HG03571 (cell line): ENCODE data around the gene MYOM1.
"Not testable (repeated sequence)": the region's sequence is repeated elsewhere in the genome, so short reads cannot be mapped to it uniquely, and the experiment has no call there.

Experiments used
- ATAC-seq: cut with Tn5 transposase; IDR thresholded peaks from one replicate; pipeline ENCODE4 v1.9.1; 2021; ENCODE audit not compliant: unreplicated experiment

Gene MYOM1

DNA sequence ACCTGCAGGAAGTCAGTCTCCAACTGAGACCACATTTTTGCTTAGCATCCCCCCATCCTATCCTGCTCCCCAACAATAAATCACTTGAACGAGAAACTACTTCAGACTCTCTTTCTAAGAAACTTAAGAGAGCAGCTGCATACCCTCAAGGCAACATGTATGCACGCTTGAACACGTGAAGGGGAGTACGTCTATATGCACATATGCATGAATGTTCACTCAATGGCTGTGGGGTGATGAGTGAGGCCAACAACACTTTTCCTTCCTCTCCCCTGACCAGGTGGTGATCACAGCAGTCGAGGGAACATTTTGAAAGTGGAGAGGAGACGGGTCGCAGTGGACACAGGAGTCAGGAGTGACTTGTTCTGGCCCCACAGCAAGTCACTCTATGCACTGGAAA is 127.0 kb downstream of the MYOM1 start:
- no peak for ATAC-seq

DNA sequence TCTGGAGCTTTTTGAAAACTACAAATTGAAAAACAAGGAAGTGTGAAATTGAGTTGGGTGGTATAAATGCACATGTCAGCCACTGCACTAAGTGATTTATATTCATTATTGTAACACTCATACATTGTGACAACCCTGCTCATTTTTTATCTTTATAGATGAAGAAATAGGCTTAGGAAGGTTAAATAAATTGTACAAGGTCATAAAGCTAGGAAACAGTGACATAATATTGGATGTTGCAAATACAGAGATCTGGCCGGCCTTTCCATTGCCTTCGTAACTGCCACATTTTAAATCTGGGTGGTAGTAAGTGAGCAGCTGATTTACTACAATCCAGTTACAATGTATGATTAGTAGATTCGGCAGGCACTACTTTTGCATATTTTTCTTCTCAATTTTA is 130.2 kb downstream of the MYOM1 start:
- no peak for ATAC-seq

DNA sequence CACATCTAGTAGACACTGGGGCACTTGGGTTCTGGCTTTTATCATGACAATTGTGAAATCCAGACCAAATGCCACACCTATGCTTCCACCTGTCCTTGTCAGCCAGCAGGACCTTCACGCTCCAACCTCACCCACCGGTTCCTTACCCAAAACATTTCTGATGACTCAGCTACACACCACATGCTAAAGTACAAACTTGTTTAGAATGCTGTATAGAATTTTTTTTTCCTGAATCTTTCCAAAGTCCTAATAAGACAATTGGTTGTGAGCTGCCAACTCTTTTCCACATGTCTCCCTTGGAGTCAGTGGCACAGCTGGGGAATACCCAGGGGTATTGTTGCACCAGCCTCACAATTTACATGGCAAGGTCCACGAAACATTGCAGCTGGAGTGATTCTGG is 131.3 kb downstream of the MYOM1 start:
- no peak for ATAC-seq

DNA sequence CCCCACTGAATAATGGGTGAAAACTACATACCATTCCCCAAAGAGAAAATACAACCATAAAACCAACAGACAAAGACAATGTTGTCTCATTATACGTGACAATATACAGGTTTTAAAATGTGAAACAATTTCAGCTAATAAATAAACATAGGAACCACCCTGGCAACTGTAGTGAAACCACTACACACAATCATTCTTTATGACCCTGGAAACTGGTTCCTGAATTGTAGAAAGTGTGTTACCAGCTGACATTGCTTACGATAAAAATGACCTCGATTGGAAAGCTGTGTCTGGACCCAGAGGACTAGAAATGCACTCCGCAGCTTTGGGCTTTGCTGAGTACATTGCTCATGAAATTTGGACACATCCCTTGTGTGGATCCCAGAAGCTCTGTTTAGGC is 132.9 kb downstream of the MYOM1 start:
- no peak for ATAC-seq

DNA sequence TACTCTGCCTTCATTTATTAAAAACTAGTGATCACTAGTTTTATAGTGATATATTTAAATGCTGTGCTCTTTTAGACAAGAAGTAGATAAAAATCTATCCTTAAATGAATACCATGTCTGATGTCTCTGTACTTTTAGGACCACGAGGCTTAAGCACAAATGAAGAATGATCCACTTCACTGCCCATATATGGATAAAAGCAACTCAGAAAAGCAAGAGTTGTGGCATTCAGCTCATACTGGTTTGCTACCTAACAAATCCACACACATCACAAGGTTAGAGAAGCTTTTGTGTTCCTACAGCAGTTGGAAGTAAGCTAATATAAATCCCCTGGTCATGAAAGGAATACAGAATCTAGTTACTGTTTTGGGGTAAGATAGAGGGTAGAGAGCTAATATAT is 134.2 kb downstream of the MYOM1 start:
- no peak for ATAC-seq

DNA sequence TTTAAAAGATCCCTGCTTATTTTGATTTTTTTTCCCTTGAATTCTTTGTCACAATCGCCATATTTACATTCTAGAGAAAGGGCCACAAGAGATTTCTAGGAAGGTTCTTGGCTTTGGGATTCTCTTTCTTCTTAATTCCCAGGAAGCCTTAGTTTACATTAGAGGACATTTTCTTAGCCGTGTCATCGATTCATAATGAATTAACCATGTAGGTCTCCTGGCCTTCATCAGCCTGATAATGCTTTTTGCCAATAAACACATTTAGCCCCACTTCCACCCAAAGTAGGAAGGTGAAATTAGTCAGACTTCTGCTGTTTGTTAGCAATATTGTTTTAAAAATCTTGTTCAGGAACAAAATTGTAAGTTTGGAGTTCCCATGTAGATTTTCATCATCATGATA is 135.6 kb downstream of the MYOM1 start:
- no peak for ATAC-seq

DNA sequence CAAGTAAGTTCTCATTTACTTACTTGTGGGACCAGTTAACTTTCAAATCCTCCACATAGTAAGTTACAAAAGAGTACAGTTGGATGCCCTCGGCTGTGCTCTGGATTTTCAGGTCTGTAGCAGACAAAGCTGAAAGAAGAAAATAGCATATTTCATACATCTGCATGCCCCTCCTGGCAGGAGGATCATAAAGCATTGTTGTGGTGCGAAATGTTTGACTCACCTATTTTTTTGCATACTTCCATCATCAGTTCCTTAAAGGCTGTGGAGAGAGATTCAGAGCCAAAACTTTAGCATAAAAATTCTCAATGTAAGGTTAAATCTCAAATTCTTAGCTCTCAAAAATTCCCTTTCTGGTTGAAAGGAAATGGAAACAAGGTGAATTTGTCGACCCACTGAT is 136.0 kb downstream of the MYOM1 start:
- no peak for ATAC-seq

DNA sequence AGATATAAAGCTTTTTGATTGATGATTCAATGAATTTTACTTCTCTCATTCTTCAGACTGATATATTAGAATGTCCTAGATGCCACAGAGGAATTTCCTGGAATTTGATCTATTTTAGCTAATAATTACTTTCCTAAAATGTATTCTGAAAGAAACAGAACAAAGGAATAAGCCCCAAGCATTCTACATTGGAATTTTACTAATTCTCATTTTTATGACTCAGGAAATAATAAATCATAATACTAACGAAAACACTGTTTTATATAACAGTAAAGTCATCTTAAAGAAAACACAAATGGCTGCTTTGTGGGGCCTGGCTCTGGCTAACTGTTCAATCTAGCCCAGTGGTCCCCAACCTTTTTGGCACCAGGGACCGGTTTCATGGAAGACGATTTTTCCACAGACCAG is 138.2 kb downstream of the MYOM1 start:
- ATAC-seq, result no peak

DNA sequence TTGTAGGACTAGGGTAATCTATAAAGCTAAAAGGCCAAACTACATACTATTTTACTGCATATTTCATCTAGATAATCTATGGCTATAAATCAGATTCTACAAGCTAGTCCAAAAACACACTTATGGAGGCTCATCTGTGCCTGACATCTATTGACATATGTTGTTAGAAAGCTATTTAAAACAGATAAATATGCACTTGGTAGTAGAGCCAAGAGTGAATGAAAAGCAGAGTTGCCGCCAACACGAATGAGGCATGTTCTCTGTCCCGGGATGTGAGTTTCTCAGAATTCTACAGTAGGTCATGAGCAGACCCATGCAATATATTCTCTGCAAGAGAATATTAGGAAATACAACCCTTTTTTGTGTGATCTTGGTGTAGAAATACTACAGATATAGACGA is 140.1 kb downstream of the MYOM1 start:
- no peak for ATAC-seq

DNA sequence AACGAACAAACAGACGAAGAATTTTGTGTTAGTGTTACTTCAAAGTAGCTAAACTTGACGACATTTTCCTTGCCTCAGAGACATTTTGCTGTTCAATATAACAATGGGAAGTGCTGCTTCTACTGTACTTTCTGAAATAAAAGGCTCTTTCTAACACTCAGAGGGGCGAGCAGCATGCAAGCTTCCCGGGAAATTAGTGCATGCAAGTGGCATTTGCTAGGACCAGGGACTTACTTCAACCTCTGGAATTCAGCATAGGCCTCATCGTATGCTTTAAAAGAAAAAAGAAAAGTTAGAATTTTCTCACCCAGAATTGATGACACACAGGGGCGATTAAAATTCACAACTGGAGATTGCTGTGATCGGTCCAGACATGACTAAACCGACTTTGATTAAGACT is 144.3 kb downstream of the MYOM1 start:
- no peak for ATAC-seq

DNA sequence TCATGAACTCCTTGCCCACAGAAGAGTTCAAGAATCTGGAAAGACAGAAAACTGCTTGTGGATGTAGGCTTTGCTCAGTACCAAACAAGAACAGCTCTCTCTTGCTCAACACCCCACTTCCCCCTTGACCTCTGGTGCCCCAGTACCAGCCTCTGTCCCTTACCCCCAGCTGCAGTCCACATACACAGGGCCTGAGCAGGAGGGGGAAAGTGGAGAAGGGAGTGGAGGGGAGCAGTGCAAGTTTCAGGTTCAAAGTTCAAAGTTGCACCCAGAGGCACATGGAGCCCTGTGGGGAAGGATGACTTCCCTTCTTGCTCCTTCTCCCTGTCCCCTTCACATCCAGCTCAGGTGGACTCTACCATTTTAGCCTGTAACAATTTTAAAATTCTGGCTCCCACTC is 145.7 kb downstream of the MYOM1 start:
- ATAC-seq, result no peak

DNA sequence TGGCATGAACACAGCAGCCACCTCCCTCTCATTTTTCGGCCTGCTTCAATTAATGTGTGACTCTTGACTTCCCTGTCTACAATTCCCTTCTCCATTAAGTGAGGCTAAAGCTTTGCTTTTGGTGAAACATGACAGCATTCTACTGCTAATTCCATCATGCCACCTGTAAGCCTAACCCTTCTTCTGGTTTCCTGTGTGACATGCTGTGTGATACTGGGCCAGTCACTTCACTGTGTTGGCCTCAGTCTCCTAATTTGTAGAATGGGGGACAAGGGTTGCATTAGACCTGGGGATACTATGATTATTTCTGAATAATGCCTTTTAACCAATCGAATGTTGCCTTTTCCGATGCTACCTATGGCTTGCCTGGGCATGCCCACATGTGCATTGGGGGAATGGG is 146.4 kb downstream of the MYOM1 start:
- ATAC-seq, result not testable (repeated sequence)

DNA sequence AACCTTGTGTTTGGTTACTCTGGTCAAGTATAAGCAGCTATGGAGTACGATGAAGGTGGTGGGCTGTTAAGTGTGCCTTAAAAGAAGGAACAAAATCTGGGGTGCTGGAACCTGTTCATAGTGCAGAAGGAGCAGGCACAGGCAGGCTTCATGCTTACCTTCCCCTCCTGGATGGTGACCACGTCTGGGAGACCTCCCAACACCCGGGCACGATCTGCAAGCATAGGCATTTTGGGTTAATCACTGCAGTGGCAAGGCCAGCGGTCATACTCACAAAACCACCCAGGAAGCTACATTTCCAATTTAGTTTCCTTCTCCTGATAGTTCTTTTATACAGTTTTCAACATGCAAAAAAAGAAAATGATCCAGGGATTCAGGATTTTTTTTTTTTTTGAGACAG is 148.1 kb downstream of the MYOM1 start:
- ATAC-seq, result no peak

DNA sequence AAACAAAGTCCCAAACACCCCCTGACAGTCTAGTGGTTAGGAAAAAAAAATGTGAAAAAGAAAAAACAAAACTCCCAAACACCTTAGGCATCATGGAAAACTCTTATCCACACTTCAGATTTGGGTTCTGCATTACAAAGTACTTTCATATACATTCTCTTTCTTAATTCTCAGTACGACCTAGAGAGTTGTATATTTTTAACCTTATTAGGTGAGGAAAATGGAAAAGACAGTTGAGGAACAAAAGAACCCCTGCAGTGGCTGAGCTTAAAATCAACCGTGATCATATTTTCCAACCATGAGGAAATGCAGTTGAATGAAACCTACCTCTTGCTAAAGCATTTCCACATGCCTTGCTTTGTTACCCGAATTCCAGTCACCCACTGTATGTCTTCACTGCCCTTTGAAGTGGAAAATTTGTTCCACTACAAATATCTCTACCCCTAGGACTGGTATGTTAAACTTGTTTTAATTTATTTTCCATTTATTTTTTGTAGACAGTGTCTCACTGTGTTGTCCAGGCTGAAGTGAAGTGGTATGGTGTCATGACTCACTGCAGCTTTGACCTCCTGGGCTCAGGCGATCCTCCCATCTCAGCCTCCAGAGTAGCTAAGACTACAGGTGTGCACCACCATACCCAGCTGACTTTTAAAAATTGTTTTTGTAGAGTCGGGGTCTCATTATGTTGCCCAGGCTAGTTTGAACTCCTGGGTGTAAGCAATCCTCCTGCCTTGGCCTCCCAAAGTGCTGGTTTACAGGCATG is 149.9 kb downstream of the MYOM1 start:
- no peak for ATAC-seq

DNA sequence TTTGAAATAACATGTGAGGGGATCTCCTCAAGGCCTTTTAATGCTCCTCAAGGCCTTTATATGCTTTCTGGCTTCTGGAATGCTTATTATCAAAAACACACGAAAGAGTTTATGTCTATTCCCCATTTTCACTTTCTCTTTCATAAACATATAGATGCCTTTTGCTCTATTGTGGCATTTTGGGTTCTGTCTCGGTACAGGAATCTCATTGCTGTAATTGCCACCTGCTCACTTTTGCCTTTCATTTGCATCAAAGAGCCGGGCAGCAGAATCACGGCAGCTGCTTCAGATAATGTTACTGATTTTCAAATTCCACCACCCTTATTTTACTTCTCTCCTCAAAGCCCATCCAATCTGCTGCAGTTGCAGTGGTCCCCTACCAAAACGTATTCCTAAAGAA is 152.0 kb downstream of the MYOM1 start:
- no peak for ATAC-seq

DNA sequence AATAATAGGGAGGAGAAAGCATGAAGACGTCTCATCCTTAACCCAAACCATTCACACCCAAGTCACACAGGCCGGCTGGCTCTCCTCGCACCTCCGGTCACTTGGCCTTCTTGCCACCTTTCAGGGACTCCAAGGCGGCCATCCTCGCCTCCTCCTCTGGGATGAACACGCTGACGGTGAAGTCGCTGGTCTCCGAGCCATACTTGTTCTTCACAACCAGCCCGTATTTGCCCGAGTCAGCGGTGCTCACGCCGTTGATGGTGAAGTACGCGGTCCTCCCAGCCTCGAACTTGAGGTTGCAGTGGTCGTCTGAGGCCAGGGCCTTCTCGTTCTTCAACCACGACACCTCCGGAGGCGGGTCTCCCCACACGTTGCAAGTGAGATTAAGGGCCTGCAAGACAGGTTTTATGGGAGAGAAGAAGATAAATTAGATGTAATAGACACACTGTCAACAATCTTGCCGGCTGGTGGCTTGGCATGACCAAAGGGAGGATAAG is 152.6 kb downstream of the MYOM1 start:
- ATAC-seq, result no peak

DNA sequence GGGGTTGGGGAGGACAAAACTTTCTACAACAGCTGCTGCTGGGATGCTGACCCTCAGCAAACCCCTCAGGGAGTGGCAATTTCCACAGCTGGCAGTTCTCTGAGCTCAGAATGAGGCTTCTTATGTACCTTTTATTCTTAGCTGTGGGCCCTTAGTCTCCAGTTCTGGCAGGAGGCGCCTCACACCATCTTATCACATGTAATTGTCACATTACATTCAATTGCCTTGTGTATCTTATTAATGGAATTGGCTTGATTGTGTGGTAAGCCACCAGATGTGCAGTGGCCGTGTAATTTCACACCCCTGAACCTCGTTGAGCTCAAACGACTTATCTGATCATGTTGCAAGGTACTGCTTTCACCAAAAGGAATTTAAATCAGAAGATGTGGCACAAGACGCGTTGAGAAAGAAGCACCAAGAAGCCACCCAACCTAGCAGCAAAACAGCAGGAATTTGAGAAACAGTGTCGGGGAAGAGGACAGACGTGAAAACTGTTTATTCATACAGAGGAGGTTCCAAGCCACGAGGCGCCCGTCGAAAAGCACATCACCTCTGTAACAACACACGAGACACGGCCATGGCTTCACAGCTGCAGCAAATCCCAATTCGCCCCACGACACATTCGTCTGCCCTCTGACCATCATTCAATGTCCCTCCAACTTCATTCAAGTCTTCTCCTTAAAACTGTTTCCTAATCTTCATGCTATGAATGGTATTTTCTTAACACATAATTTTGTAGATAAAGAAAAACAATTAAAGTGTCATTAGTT is 153.2 kb downstream of the MYOM1 start:
- no peak for ATAC-seq

DNA sequence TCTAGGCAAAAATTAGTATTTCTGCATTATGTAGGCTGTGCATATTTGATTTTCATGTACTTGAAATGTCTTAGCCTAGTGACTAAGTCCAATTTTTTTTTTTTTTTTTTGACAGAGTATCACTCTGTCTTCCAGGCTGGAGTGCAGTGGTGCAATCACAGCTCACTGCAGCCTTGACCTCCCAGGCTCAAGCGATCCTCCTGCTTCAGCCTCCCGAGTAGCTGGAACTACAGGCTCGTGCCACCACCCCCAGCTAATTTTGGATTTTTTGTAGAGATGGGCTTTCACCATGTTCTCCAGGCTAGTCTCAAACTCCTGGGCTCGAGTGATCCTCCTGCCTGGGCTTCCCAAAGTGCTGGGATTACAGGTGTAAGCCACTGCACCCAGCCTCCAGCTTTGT is 156.0 kb downstream of the MYOM1 start:
- not testable (repeated sequence) for ATAC-seq

DNA sequence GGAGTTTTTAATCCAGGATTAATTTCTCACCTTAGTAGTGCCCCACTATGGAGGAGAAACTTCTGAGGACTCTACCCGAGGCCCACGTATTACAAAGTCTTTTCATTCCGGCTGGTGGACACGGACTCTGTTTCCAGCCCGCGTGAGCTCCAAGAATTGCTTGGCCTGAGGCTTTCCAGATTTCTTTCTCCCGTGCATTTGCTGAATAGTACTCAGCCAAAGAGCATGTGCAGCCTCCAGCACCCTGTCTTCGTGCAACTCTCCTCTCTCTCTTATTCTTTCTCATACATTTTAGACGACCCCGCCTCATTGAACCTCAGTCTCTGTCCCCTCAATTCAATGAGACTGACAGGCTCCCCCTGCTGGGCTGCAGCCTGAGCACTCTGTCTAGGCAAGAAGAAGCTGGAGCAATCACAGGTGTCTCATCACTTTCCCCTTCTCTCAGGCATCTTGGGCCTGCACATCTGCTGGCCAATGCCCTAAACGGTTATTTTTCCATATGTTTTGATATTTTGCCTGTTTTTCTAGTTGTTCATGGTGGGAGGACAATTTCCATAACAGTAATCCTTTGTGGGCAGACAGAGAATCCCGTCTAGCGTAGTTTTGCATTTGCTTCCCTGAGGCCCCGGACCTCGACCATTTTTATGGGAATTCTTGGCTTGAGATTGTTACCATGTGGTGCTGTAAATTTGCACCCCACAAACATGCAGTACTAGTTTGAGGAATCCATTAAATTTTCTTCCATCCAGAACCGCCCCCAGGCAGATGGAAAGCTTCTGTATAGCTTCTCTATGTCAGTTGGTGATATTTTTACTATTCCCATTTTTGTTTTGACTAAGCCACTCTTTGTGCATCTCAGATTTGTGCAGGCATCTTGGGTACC is 156.7 kb downstream of the MYOM1 start:
- no peak for ATAC-seq

DNA sequence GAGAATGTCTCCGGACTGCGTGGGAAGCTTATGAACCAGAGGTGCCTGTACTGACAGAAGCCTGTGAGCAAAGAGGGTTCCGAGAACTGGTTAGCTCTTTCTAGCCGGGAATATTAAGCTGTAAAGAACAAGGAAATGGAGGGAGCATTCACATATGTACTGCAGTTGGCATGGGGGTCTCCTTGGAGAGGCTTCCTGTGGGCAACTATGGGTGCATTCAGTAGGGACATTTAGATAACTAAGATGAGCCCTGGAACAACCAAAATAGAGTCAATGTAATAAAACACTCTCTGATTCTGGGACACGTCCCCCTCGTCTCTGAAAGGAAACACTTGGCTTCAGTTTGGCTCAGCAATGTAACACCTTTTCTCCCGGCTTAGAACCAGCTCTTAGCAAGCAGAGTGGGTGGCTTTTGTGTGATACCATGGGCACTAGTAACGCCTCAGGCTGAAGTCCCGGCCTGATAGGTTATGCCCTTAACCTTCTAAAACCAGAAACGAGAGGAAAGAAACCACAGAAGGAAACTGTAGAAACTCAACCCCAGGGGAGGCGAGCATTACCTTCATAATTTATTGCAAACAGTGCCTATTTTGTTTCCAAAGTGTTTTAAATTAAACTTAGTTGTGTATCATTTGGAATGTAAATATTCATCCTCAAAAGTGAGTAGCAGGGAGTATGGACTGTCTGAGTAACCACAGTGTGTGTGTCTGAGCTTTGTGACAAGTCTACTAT is 158.0 kb downstream of the MYOM1 start:
- ATAC-seq, result no peak
